Suppressor macrophage treated with lipopolysaccharide for 4 hours (primary cell): ENCODE measurements around the gene RUNX2.

Experiments
- DNase-seq: peaks from one replicate; pipeline ENCODE4 v3.0.0-alpha.2; 2020

RUNX2 gene

DNA sequence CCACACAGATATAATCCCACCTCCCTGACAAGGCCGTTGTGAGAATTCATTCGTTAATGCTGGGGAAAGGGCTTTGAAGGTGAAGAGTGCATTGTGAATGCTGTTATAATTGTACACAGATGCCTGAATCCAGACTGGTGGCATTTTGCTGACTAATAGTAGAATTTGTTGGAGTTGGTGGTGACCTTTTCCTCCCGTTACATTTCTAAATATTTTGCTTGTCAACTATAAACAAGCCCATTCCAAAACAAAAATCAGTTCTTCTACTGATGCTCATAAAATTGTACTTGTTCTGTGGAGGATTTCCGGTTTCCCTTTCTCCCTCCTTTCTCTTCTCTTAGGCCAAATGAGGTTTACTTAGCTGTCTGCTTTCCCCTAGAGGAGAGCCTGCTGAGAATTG, 302.7 kb downstream of the RUNX2 start:
- DNase-seq, result no peak

DNA sequence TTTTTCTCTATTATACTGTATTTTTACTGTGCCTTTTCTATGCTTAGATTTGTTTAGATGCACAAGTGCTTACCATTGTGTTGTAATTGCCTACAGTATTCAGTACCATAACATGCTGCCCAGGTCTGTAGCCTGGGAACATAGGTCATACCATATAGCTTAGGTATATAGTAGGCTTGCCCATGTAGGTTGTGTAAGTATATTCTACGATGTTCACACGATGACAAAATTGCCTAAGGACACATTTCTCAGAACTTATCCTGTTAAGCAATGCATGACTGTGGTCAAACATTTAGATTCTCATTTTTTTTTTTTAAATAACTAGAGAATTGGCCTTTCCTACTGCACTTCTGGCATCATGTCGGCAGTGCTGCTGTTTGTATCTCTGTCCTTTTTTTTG, 303.3 kb downstream of the RUNX2 start:
- DNase-seq, result no peak

DNA sequence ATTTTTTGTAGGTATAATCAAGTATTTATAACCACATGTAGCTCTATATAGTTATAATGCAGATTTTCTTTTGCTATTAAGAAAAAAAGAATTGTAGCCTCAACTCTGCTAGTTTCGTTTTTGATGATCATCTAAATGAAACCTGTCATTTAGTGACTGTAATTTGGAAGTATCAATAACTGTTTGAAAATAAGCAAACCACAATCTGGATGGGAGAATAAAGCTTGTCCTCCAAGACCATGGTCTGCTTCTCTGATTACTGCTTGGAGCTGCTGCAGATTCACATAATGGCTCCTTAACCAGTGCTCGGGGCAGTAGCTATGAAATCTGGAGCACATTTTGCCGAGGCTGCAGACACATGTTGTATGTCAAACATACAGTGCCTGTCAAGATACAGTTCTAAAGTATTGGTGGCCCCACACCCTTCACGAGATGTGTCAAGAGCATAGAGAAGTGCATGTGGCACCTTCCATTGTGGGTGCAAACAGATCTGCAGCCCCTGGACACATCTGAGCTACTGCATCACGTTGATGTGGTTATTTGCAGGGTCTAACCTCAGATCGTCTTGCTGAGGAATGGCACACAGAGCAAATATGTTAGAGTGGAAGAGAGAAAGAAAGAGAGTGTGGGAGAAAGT, 305.3 kb downstream of the RUNX2 start:
- DNase-seq, result no peak

DNA sequence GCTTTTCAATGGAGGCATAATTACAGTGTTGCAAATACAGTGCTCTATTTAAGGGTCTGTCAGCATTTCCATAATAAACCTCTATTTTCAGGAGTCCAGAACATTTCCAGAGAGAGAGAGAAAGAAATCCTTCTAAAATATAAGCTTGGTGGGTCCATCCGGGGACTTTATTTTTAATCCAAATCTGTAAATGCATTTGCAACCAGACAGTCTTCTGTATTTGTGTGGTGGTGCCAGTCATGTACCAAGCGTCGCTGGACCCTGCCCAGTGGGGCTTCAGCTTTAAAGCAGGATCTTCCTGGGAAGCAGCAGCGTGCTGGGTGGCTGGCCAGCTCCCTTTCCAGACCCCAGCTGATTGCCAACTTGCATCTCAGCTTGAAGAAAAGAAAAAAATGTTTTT, 306.1 kb downstream of the RUNX2 start:
- DNase-seq, result no peak

DNA sequence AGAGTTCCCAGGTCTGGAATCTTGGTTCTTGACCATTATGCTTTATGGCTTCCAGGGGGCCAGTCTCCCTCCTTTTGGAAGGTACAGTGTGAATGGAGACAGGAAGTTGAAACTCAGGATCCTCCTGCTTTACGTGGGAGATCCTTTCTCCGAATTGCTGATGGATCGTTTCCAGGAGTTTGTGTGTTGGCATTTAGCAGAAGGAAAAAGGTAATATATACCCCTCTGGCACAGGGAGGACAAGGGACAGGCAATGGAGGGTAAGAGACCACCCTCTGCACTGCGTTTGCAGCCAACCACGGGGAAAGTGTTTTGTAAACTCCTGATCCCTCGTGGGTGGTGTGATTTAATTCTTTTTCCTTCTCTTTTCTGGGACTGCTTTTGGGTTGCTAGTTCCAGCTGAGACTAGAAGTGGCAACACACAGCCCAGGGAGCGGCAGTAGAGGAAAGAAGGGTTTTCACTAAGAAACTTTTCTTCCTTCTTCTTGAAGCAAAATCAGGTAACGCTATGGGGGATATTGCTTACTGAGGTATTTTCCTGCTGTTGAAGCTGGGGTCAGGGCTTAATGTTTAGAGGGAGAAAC, 307.2 kb downstream of the RUNX2 start:
- no peak for DNase-seq

DNA sequence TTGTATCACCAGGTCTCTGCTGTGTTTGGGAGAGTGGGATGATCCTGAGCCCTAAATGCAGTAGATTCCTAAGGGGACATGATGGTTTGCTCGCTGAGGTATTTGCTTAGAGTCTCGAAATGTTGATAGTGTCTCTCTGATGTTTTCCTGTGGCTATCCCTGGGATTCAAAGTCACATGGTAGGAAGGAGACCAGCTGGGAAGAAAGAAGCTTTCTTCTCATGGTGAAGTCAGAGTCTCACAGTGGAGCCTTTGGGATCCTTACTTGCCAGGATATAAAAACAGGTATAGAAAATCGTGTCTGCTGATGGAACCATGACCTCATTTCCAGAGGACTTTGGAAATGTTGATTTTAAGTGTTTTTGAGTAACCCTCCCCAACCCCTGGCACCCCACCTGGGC, 308.9 kb downstream of the RUNX2 start:
- DNase-seq, result no peak

DNA sequence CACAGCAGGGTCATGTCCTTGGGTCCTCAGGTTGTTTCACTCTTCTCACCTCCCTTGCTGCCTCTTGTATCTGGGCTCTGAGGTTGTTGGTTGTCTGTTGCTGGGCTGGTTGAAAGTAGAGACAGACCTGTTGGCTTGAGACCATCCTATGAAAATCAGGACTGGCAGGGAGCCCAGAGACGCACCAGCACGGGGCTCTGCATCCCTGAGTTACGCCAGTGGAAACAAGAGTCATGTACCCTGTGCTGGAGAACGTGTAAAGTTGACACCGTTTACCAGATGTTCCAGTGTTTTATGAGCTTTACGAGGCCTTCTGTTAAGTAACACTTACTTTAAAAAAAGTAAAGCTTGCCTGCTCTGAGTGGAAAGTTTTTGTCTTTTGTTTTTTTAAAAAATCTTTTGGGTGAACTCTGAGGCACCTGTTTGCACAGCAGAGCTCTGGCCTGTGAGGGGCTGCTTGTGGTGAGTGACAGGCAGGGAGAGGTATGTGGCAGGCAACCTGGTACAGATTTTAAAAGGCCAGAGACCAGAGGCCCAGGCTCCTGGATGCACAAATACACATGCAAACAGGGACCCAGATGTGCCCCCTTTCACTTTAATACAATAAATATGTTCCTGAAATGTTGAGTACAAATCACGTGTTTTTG, 309.6 kb downstream of the RUNX2 start:
- no peak for DNase-seq

DNA sequence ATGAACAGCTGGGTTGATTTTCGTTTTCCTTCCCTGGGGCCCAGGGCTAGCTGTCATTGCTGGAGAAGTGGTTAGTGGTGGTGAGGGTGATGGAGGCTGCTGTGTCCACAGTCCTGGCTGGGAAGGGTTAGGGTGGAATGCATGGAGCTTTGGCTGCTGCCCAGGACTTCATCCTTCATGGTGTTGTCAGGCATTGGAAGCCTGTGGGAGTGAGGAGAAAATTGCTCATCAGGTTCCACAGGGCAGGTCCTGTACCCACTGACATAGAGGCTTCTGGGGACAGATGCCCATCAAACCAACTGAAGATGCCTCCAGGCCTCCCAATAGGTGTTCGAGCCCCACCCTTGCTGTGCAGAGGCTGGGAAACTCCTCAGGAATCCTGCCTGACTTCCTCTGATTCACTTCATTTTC, 312.0 kb downstream of the RUNX2 start:
- DNase-seq, result no peak

DNA sequence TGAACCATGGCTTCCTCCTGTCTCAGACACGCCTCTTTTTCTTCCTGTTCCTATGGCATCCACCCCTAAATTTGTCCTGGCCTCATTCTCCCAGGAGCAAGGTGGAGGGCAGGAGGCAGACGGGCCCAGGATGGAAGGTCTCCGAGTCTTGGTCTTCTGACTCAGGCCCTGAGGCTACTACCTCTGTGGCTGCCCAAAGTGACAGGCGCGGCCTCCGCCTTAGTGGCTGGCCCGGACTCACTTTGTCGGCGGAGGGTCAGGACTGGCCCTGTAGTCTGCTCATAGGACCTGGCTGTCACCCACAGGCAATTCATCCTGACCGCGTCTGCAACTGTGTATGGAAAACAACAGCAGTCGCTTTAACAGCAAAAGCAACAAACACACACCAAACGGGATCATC, 312.7 kb downstream of the RUNX2 start:
- DNase-seq, result no peak

DNA sequence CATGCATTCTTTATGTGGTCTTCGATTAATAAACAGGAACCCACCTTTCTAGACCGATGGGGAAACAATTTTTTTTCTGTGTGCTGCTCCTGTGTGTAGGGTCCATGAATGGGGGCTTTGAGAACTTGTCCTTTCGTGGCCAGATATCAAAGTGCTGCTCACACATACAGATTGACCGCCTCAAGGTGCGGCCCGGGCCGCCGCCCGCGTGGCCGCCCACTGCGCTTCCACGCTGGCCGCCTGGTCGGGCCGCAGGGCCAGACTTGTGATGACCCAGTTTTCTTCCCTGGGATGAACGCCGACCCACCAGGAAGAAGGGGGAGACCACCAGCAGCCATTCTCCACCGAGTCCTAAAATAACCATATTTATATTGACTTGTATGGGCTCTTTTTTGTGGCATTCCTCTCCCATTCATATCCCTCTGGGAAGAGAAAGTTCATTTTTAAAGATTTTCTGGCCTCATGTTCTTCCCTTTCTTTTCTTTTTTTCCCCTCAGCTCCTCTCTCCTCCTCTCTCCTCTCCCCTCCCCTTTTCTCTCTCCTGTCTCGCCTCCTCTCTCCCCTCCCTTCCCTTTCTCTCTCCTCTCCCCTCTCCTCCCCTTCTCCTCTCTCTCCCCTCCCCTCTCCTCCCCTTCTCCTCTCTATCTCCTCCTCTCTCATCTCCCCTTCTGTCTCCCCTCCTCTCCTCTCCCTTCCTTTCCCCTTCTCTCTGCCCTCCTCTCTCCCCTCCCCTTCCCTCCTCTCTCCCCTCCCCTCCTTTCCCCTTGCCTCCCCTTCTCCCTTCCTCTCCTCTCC, 314.4 kb downstream of the RUNX2 start:
- no peak for DNase-seq

DNA sequence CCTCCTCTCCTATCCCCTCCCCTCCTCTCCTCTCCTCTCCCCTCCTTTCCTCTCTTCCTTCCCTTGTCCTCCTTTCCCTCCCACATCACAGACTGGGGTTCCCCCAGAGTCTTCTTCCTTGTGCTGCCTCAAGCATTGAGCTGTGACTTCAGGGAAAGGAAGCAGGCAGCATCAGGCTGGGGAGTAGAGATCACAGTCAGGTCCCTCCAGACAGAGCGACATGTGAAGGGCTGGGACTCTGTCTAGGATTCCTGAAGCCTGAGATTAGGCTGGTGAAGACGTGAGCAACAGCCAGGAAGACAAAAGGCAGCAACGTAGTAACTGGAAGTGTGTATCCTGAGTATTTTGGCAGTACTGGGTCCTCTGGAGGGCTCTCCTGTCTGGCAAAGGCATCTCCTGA, 315.0 kb downstream of the RUNX2 start:
- no peak for DNase-seq

DNA sequence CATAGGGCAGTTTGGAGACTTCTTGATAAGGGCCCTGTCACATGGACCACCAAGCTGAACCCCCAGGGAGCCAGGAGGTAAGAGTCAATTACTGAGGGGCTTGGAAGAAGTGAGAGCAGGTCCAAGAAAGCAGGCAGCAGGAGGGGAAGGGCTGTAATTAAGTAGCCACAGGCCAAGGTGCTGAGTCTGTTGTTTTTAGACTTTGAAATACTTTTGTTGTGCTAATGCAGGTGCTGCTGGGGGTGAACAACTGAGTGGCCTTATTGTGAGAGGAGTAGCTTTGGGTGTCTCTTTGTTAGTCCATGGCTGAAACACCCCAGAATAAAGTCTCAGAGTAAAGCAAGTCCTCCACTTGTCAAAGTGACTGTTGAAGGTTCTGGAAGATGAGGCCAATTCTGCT, 316.6 kb downstream of the RUNX2 start:
- DNase-seq, result no peak

DNA sequence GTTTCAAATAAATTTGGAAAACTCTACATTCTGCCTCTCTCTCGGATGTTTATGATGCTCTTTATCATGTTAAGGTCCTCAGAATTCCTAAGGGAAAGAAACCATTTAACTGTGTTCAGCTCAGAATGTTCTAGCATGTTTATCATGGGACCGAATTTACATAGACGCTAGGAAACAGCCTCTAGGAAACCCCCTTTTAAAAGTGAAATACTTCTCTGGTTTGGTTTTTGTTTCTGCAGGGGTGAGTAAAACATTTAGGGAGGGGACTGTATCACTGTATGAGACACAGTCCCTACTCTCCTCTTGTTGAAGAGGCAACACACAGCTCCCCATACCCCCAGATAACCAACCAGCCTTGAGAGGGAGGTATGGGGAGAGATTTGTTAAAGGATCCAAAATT, 317.2 kb downstream of the RUNX2 start:
- peak; percentile 51 for DNase-seq

DNA sequence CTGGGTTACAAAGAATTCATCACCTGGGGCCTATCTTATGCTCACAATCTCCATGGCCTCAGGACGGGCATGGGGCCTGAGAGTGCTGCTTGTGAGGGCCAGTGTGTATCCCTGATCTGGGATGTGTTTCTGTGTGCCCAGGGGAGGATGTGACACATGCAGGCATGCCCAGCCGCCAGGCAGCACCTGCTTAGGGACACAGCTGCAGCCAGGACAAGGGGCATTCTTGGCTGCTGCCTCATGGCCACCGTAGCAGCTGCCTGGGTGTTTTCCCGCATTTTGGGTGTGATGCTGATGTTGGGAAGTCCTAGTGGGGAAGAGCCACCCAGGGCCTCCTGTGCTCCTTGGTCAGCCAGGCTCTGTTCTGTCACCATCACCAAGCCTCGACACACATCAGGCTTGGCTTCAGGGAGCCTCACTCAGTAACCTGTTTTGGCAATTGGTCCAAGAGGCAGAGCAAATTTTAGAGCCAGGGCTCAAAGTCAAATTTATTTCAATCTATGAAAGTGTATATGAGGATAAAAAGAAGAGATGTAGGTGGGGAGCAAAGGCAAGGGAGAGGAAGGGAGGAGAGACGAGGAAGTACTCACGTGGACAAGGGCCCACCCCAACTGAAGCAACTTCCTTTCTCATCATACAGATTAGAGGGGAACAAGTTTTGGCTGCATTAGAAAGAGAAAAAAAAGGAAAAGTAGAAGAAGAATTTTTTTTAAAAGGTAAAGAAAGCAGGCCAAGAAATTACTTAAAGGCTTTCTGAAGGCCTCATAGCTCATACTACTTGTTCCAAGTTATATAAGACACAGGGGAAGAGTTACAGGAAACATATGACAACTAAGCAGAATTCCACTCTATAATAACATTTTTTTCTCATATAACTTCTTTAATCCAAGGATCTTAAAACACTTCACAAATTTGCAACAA, 319.5 kb downstream of the RUNX2 start:
- no peak for DNase-seq

DNA sequence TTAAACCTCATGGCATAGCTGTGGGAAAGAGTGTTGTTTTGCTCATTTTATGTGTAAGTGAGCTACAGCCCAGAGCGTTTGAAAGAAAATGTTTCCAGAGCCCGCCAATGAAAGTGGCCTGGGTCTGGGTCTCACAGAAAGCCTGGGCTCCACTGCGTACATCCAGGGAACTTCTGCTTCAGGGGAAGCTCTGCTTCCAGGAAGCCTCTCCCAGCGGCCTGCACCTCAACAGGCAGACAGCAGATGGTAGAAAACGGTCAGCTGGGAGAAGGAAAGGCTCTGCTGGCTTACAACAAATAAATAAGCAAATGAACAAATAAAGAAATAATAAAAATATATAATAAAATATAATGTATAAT, 320.1 kb downstream of the RUNX2 start:
- no peak for DNase-seq

DNA sequence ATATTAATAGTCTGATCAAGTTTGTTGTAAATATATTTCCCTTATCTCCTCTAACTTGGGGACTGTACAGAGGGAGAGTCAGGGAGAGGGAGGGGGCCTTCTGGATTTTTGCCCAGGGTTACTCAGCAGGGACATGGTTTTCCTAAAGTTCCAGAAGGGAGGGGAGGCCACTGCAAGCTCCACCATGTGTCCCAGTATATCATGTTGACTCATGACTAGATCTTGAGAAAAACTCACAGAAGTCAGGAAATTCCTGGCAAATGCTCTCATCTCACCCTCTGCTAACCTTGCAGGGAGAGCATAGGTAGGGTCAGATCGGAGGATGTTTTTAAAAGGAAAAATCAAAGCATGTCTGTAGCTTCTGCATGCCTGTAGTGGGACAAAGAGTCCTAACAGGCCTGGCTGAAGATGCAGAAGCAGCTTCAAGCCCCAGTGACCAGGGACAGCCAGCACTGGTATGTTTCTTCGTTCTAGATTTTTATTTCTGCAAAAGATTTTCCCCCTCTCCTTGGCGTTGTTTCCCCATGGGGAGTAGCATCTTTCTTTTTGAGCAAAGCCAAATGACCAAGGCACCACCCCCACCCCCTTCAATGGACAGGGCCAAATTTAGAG, 322.5 kb downstream of the RUNX2 start:
- DNase-seq, result no peak

DNA sequence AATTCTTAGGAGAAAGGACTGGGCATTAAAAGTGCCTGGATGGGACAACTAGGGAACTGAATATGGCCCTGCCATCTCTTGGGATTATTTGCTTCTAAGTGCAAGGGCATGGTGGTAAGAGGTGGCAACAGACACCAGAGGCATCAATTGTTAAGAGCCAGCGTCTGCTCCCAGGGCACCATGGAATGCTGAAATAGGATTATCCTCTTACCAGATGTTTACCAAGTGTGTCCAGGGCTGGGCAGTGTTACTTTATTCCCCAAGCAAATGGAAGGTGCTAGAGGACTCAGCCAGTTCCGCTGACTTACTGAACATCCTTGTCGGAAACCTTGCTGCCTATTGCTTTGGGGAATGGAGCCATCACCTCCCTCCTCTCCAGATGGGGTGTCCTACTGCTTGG, 323.2 kb downstream of the RUNX2 start:
- no peak for DNase-seq

DNA sequence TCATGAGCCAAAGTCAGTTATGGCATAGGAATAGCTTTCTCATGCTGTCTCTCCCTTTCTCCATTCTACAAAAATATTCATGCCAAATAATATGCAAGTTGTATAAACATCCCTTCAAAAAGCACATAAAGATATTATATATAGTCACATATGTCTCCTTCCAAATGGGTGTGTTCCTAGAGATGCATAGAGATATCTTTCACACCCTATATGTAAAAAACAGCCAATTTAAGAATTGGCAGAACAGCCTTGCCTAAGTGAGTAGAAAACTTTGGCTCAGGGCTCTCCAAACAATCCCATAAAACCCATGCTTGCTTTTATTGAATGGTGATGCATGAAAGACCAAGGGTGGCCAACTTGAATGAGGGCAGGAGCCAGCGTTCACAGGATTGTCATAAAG, 324.3 kb downstream of the RUNX2 start:
- no peak for DNase-seq

DNA sequence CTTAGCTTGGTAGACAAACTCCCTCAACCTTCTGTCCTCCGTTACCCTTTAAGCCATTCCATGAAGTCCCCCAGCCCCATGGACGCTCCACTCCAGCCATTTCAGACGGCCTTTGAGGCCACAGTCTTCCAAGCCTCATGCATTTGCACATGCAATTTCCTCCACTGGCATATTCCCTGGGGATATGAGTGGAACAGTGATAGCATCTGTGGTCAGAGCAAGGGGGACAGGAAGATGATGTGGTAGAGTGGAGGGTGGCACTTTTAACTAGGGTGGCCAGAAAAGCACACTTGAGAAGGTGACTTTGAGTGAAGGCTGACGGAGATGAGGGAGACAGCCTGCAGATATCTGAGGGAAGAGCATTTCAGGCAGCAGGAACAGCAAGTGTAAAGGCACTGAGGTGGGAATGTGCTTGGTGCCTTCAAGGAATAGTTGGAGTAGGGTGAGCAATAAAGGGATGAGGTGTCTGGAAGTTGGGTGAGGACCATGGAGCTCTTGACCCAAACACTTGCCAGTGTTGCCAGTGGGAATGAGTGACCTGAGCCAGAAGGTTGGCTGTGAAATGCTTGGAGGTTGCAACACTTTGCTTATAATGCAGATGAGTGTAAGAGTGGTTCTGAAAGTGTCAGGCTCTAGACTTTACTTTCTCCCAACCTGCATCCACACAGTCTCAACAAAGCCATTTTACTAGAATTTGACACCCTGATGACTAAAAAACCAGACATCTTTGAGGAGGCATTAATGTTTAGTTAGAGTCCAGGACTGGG, 325.2 kb downstream of the RUNX2 start:
- DNase-seq, result no peak

DNA sequence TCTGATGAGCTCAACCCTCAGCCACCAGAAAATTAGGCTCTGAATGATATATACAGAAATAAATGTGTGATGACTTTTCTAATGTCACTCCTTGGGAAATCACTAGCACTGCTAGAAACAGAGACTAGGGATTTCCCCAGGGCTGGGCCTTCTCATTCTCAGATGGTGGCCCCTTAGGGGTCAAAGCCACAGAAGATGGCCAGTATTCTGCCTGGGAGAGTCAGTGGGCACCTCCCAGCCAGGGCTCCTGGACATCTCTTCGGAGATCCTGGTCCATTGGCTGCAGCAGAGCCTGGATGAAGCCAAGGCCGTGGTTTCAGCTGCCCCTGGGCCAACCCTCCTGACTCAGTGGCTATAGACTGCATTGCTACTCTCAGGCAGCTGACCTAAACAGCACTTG, 326.5 kb downstream of the RUNX2 start:
- DNase-seq, result no peak

DNA sequence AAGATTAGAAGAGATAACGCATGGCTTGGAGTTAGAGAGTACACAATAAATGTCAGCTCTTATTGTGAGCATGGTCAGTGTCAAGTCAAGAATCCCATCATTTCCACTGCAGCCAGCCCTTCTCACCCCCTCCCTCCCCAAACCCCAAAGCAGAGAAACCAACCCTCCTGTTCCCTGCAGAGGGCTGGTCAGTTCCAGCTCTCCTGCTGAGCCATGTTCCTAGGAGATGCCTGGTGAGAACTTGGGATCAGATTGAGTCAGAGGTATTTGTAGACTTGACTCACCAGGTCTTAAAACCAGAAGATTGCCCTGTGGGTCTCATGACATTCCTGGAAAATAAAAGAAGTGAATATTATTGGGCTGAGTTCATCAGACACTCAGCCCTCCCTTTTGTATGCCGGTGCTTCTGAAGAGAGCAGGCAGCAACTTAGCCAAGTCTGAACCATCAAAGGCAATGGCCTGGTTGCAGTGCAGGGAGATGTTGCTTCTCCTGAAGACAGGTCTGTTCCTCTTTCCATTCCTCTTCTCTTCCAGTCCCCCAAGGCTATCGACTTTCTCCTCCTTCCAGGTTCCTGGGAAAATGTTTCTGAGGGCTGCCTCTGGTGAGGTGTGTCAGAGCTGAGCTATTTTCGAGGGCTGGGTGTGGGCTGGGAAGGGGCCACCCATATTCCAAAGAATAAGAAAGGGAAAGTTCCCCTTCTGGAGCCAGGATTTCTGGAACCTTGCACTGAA, 327.8 kb downstream of the RUNX2 start:
- DNase-seq, result no peak
